Subcutaneous preadipocyte (primary cell): ENCODE data around the gene ADAMTS12. TPM values are rescaled to one million over a fixed set of nuclear protein-coding genes. Genes with fewer than 3 reads are reported as not detected.

Experiments
- small RNA-seq: library from RNA; depleted of rRNA; stranded (forward); fragments of <200 nt; gene quantifications from one replicate; pipeline ENCODE3, GENCODE V24; 2012
- total RNA-seq: library from RNA; depleted of rRNA; stranded (reverse); fragments of >200 nt; gene quantifications from 2 replicates; pipeline ENCODE4 v1.2.3, GENCODE V29; 2012

The ADAMTS12 gene
- 28.0 and 28.7 TPM in 2 replicates for total RNA-seq

GRCh38 chr5:33891788-33892619, at the start of gene ADAMTS12:
TSS of gene ADAMTS12 (minus strand) at chr5:33891990. CDS start at chr5:33891856, 134 bp downstream.

GRCh38 chr5:33936381-33937016, 44.7 kb upstream of the ADAMTS12 start, which contains the start of gene RXFP3:
TSS of gene RXFP3 (plus strand) at chr5:33936386. CDS start at chr5:33936741, 355 bp downstream.

Small RNA genes lying within 50 kb of the gene (small RNA-seq; reads per million reads assigned to genes)
- gene RNU6-923P = not detected

Other genes with a start within 250 kb of the ADAMTS12 start
- gene RXFP3, start 44.4 kb upstream of the ADAMTS12 start, total RNA-seq = not detected in 2 replicates
- 0.20 and 0.37 TPM in 2 replicates for gene SLC45A2, start 92.7 kb upstream of the ADAMTS12 start, total RNA-seq
- 5.7 and 6.6 TPM in 2 replicates for gene AMACR, start 116.1 kb upstream of the ADAMTS12 start, total RNA-seq
- gene C1QTNF3, start 151.2 kb upstream of the ADAMTS12 start, total RNA-seq = 0.59 and 1.1 TPM in 2 replicates